8988T (cell line): Measurements from ENCODE around the gene TM9SF1.
A peak's percentile ranks its signal among the peaks of the same experiment; 100 is the strongest.

Experiments
- DNase-seq: peaks from one replicate; pipeline ENCODE4 v3.0.0; 2011

The TM9SF1 gene

DNA sequence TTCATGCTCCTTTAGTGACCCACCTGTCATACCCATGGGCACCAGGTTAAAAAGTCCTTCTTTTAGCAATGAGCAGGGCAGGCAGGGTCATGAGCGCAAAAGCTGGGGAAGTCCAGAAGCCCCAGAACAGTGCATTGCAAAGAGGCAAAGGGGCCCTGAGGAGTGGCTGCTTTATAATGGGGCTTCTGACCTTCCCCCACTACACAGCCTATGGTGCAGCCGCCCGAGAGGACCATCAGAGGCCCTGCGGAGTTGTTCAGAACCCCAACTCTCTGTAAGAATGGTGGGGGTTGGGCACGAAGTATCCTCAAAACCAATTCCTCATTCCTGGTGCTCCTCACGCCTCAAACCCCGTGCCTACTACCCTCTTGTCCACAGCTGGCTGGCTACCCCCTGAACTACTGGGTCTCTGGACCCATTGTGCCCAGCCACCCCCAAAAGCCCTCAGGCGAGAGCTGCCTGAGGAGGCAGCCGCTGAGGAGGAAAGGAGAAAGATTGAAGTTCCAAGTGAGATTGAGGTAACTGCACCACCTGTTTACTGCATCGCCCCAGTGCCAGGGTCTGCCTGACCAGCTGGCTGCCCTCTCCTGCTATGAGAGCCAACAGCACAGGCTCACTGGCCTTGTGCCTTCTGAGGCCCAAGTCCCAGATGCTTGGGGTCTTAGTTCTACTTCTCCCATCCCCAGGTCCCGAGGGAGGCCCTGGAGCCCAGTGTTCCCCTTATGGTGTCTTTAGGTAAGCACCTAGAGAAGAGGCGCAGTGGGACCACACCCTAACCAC lies 16.7 kb downstream of the TM9SF1 start:
- no peak for DNase-seq

DNA sequence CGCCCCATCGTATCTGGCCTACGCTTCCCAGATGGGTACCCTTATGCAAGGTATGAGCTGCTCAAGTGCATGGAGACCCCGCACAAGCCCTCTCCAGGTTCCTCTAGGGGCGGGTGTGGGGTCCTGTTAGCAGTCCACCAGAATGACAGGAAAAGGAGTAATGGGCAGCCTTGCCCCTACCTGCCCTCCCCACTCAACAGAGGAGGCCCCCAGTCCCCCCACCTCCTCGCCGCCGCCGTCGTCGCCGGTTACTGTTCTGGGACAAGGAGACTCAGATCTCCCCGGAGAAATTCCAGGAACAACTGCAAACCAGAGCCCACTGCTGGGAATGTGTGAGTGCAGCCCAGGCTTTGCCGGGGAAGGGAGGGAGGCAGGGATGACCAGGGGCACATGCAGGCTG lies 17.4 kb downstream of the TM9SF1 start:
- no peak for DNase-seq

DNA sequence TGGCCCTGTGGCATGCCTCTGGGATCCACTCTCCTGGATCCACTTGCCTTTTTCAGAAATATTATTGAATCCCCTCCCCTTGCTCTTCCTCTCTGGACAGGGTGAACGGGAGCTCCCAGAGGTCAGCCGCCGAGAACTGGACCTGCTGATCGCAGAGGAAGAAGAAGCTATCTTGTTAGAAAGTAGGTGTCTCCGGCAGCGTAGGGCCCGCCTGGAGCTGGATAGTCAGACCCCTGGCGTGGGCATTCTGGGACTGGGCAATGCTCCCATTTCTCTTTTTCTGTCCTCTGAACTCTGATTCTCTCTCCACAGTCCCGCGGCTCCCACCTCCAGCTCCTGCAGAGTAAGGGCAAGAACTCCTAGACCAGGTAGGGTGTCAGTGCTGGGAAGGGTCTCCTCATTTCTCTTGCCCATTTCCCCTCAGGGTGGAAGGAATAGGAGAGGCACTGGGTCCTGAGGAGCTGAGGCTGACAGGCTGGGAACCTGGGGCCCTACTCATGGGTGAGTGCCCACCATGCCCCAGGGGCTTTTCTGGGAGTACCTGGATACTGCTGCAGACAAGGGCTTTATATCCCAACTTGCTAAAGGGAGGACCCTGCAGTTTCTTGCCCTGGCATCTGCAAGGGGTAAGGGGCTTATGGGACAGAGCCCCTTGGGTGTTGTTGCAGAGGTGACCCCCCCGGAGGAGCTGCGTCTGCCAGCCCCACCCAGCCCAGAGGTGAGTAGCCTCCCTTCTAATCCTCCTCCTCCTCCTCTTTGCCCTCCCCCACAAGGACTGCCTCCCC lies 18.0 kb downstream of the TM9SF1 start:
- DNase-seq = no peak

DNA sequence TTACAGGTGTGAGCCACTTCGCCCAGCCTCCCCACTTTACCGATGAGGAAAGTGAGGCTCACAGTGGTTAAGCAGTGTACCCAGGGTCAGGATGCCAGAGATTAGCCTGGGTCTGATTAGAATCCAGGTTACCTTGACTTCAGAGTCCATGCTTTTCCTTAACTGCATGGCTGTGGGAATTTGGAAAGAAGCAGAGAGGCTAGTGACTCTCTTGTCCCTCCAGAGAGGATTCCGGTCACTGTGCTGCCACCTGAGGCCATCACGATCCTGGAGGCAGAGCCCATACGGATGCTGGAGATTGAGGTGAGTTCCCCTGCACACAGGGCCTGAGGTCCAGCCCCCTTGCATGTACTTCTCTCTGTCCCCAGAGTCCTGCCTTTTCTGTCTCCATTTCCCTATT lies 18.6 kb downstream of the TM9SF1 start:
- no peak for DNase-seq

DNA sequence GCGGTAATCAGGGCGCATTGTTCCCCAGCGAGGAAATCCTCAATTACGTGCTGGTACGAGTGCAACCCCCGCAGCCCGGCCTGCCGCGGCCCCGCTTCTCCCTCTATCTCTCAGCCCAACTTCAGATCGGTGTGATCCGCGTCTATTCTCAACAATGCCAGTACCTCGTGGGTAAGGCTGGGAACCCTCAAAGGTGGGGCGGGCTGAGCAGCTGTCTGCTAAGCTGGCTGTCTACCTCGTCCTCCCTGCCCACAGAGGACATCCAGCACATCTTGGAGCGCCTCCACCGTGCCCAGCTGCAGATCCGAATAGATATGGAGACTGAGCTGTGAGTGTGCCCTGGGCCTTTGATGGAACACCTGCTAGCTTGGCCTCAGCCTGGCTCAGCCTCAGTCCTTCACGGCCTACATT lies 22.4 kb downstream of the TM9SF1 start:
- DNase-seq = no peak

DNA sequence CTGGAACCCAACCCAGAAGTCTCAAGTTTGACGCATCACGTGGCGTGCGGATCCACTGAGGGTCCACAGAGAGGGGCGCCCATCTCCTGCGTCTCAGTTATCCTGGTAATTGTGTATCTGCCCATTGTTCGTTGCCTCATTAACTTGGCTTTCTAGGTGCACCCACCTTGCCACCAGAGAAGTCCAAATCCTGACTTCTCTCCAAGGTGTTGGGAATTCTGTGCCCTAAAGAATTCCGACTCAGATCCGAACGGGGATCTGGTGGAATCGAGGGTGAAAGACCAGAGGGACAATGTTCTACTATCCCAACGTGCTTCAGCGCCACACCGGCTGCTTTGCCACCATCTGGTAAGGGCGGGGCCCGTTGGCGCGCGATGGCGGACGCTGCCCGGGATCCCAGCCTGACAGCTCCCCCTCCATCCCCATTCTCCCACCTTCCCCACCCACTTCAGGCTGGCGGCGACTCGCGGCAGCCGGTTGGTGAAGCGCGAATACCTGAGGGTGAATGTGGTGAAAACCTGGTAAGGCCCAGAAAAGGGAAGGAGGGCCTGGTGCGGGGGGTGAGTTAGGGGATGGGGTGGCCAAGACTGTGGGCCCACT lies 22.9 kb downstream of the TM9SF1 start:
- DNase-seq = no peak

DNA sequence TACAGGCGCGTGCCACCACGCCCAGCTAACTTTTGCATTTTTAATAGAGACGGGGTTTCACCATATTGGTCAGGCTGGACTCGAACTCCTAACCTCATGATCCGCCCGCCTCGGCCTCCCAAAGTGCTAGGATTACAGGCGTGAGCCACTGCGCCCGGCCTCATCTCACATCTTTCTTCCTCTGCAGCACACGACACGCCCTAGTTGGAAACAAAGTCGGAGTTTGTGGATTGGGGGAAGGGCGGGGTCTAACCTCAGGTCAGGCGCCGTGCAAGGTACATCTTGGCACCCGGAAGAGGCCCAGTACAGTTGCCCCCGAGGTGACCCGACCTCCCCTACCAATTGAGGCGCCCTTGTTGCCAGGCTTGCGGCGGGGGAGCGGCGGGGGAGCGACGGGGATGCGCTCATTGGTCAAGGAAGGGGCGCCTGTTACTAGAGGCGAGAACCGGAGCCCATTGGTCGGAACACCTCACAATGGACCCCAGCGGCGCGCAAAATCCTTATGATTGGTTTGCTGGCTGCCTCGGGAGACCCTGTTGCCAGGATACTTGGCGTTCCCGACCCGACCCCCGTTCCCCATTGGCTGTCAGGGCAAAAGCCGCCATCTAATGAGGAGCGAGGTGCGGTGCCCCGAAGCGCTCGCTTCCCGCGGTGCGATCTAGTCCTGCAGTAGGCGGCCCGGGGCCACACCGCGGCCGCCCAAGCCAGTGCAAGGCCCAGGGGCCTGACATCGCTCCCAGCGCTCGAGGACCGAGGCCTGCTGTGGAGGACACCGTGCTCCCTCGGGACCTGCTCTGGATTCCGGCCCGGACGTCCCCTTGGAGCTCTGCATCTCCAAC lies 23.6 kb downstream of the TM9SF1 start, which contains the start of gene REC8:
Gene REC8, plus strand, starts transcription at position 659 of the 839 bp plus-strand sequence. CDS start 473 bp downstream, outside the sequence.
- DNase-seq = no peak

DNA sequence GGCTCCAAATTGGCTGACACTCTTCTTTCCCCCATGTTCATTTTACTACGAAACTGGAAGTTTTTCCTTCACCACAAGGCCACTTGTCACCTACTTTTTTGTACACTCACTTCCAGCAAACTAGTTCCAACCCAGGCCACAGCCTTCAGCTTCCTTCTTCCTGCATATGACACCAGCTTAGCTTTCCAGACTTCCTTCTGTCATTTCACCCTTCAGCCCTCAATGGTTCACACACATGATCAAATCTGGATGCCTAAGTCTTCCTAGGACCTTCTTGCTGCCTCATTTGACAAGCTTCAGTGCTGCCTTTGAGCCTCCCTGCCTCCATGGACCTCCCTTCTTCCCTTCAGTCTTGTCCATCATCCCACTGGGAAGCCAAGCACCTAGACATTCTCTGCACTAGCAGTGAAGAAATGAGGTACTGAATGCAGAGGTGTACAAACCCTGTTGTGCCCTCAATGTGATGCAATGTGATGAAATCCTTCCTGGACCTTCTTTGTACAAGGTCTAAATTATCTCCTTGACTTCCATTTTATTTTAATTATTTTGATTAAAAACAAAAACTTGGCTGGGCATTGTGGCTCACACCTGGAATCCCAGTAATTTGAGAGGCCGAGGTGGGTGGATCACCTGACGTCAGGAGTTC lies 27.6 kb downstream of the TM9SF1 start:
- DNase-seq = no peak

DNA sequence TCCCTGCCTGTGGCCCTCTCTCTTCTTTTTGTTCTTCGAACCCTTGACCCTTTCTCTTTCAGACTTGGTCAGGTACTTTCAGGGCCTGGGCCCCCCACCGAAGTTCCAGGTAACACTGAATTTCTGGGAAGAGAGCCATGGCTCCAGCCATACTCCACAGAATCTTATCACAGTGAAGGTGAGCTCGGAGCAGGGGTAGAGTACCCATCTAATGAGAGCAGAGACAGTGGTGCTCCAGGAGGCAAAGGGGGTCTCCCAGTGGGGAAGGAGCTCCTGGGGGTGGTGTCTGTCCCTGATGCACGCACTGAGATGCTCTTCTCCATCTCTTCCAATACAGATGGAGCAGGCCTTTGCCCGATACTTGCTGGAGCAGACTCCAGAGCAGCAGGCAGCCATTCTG lies 29.5 kb downstream of the TM9SF1 start:
- DNase-seq = no peak

DNA sequence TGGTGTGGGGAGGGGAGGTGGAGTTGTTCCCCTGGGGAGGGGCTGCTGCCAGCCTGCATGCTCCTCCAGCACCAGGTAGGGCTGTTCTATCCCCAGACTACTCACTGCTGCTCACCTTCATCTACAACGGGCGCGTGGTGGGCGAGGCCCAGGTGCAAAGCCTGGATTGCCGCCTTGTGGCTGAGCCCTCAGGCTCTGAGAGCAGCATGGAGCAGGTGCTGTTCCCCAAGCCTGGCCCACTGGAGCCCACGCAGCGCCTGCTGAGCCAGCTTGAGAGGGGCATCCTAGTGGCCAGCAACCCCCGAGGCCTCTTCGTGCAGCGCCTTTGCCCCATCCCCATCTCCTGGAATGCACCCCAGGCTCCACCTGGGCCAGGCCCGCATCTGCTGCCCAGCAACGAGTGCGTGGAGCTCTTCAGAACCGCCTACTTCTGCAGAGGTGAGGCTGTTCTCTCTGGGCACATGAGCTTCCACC lies 30.7 kb downstream of the TM9SF1 start:
- DNase-seq = no peak

DNA sequence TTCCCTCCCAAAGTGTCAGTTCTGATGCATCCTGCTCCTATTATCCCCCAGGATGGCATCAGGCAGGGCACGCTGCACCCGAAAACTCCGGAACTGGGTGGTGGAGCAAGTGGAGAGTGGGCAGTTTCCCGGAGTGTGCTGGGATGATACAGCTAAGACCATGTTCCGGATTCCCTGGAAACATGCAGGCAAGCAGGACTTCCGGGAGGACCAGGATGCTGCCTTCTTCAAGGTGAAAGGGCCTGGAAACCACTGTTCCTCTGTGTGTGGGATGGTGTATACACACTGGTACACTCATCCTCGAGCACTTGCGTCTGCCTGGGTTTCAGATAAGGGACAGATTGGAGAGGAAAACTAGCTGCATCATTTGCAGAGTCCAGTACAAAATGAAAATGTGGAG lies 33.1 kb downstream of the TM9SF1 start:
- no peak for DNase-seq

DNA sequence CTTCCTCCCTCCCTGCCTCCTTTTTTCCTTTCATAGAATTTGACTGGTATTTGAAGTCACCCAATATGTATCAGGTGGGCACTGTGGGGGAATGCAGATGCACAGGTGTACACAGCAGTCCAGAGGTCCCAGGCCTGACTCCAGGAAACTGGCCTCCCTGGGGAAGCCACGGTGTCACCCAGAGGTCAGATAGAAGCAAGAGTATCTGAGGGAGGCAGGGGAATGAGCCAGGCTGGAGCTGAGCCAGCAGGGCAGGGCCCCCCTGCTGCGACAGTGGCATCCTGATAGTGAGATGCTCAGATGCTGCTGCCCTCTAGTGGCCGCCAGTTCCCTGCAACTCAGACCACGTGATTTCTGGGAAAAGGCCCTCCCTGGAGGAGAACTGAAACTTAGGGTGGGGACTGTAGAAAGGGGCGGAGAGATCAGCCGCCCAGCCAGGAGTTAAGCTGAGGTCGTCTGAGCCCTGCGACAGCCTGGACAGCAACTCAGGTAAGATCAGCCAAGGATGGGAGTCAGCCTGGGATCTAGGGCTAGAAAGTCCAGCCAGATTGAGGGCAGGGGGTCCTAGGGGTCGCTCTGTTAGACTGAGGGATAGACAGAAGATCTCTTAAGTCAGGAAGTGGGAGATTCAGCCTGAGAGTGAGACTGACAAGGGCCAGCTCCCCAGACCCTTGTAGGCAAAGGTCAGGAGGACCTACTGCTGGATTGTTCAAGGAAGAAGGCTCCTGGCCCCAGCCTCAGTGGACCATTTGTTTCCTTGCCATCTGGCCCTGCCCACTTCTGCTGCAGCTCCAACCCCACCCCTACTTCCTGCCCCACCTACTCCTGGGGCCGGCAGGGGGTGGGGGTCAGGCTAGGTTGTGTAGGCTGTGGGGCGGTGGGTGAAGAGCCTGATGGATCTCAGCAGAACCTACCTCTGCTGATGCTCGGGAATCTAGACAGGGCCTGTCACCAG lies 34.1 kb downstream of the TM9SF1 start, which contains the start of gene IRF9:
Gene IRF9, plus strand, starts transcription at position 416 of the 955 bp plus-strand sequence. CDS start 880 bp downstream, outside the sequence.
- DNase-seq = peak; percentile 76

DNA sequence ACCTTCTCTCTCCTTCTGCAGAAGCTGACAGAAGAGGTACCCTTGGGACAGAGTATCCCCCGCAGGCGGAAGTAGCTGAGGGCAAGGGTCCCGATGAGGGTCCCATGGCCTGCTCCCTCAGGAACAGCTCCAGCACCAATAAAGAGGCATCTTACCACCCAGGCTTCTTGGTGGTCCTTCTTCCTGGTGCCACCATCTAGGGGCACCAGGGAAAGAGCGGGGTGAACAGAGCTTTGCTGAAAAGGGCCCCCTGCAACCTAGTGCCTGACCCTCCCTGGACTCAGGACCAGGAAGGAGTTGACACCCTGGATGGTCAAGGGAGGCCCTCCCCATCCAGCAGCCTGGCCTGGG lies 34.8 kb downstream of the TM9SF1 start:
- DNase-seq = no peak

DNA sequence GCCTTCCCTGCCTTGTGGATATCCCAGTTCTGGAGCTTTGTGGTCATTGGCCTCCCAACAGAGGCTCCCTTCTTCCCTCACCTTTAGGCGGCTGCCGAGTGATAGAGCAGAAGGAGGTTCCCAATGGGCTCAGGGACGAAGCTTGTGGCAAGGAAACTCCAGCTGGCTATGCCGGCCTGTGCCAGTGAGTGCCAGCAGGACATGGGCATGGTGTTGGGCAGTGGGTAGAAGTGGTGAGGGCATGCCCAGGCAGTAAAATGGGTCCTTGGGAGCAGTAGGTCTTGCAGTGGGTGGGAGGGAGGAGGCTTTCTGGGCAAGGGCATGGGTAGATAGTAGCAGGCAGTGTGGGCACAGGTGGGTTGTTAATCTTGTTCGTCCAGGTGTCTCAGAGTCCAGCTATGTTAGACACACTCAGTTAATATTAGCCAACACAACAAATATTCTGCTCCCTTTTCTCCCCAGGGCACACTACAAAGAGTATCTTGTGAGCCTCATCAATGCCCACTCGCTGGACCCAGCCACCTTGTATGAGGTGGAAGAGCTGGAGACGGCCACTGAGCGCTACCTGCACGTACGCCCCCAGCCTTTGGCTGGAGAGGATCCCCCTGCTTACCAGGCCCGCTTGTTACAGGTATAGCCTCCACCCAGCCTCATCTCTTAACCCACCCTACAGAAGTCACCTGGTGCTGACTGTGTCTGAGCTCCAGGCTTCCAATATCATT lies 35.3 kb downstream of the TM9SF1 start:
- no peak for DNase-seq

DNA sequence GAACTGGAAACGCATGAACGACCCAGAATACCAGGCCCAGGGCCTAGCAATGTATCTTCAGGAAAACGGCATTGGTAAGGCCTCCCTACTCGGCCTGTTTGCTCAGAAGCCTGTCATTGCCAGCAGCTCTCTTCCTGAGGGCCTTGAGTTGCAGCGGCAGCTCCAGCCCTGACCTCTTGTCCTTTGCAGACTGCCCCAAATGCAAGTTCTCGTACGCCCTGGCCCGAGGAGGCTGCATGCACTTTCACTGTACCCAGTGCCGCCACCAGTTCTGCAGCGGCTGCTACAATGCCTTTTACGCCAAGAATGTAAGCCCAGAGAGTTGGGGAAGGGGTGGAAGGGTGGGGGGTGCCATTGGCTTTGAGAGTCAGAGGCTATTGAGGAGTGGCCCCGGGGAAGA lies 37.9 kb downstream of the TM9SF1 start:
- DNase-seq = no peak

DNA sequence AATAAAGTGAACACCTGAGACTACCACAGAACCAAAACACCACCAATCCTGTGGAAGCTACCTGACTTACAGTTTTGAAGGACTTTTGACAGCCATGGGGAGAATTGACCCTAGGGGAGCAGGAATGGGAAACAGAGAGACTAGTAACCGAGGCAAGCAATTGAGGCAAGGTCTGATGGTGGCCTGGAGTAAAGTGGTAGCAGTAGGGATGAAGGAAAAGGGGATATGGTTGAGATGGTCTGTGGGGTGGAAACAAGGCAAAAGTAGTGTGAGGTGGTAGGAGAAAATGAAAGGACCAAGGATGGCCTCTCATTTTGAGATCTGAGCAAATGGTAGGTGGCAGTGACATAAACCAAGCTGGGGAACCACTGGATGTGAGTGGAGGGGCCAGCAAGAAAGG lies 38.4 kb downstream of the TM9SF1 start:
- DNase-seq = no peak

DNA sequence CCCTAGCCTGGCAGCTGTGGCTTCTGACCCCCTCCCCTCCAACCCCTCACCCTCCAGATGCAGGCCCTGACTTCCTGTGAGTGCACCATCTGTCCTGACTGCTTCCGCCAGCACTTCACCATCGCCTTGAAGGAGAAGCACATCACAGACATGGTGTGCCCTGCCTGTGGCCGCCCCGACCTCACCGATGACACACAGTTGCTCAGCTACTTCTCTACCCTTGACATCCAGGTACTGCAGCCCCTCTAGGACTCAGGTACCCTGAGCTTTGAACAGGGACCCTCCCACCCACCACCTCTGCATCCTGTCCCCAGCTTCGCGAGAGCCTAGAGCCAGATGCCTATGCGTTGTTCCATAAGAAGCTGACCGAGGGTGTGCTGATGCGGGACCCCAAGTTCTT lies 40.1 kb downstream of the TM9SF1 start:
- DNase-seq = no peak

DNA sequence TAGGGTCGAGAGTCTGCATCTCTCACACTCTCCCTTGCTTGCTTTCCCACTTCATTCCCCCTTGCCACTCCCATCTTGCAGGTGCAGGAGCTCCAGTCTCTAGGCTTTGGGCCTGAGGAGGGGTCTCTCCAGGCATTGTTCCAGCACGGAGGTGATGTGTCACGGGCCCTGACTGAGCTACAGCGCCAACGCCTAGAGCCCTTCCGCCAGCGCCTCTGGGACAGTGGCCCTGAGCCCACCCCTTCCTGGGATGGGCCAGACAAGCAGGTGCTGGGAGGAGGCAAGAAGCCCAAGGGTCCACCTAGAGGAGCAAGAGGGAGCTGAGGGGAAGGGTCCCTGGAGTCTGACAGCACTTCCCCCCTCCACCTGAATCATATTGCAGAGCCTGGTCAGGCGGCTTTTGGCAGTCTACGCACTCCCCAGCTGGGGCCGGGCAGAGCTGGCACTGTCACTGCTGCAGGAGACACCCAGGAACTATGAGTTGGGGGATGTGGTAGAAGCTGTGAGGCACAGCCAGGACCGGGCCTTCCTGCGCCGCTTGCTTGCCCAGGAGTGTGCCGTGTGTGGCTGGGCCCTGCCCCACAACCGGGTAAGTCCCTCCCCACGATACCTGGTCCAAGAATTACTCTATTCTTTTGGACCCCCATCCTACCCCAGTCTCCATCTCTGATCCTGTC lies 43.7 kb downstream of the TM9SF1 start:
- DNase-seq = no peak

DNA sequence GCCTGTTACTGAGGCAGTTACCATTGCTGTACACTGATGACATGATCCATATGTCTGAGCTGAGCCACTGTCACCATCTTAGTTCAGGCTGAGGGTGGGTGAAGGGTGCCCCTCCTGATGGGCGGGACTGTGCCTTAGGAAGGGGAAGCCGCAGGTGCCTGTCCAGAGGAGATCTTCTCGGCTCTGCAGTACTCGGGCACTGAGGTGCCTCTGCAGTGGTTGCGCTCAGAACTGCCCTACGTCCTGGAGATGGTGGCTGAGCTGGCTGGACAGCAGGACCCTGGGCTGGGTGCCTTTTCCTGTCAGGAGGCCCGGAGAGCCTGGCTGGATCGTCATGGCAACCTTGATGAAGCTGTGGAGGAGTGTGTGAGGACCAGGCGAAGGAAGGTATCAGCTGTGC lies 44.2 kb downstream of the TM9SF1 start:
- DNase-seq = no peak

DNA sequence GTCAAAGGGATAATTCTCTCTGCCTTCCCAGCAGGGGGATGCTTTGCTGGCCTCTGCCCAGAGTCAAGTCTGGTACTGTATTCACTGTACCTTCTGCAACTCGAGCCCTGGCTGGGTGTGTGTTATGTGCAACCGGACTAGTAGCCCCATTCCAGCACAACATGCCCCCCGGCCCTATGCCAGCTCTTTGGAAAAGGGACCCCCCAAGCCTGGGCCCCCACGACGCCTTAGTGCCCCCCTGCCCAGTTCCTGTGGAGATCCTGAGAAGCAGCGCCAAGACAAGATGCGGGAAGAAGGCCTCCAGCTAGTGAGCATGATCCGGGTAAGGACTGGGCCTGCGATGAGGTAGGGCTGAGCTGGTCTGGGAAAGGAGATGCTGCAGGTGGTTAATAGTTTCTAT lies 44.7 kb downstream of the TM9SF1 start:
- no peak for DNase-seq
